HepG2 (cell line): ENCODE measurements around the gene FAT1. TPM values are rescaled to one million over a fixed set of nuclear protein-coding genes. Genes with fewer than 3 reads are reported as not detected.

ENCODE experiments used
- CEBPG ChIP-seq: IDR thresholded peaks from 2 replicates; pipeline ENCODE4 v1.6.1; 2016
- CREB3 ChIP-seq: sonication (generic); formaldehyde crosslinking; IDR thresholded peaks from 2 replicates; pipeline ENCODE4 v1.5.0; 2020; ENCODE audit warnings: missing genetic modification reagents
- FOXP4 ChIP-seq: sonication (generic); formaldehyde crosslinking; IDR thresholded peaks from 2 replicates; pipeline ENCODE4 v1.4.0; 2020; ENCODE audit warnings: missing genetic modification reagents
- GABPA ChIP-seq, 2 experiments: IDR thresholded peaks; 2 replicates each; pipeline ENCODE4 v1.6.1; 2011 to 2016; ENCODE audit warnings: low read depth in 2 of 2, low read length in 1 of 2, missing biosample characterization in 1 of 2, missing genetic modification characterization in 1 of 2
- MTF1 ChIP-seq: sonication (generic); formaldehyde crosslinking; IDR thresholded peaks from 2 replicates; pipeline ENCODE4 v1.5.0; 2020; ENCODE audit warnings: missing genetic modification reagents
- MXI1 ChIP-seq: IDR thresholded peaks from 3 replicates; pipeline ENCODE4 v1.6.1; 2012; ENCODE audit warnings: low read depth, low read length, inconsistent platforms, borderline replicate concordance
- NCOR1 ChIP-seq: fragments of 200-600 bp; sonication (generic); IDR thresholded peaks from 2 replicates; pipeline ENCODE4 v1.7.0; 2017; ENCODE audit warnings: antibody characterized with exemption, low read length, borderline replicate concordance
- RXRA ChIP-seq: sonication (generic); formaldehyde crosslinking; IDR thresholded peaks from 2 replicates; pipeline ENCODE4 v1.5.1; 2020; ENCODE audit warnings: missing genetic modification reagents
- ZBTB14 ChIP-seq: sonication (generic); formaldehyde crosslinking; IDR thresholded peaks from 2 replicates; pipeline ENCODE4 v1.4.0; 2020; ENCODE audit warnings: missing genetic modification reagents
- ZNF546 ChIP-seq: sonication (generic); formaldehyde crosslinking; conservative IDR thresholded peaks from 2 replicates; pipeline ENCODE4 v1.8.1; 2023; ENCODE audit warnings: mild to moderate bottlenecking, missing genetic modification reagents
- ZNF816 ChIP-seq: sonication (generic); formaldehyde crosslinking; IDR thresholded peaks from 2 replicates; pipeline ENCODE4 v1.8.0; 2022; ENCODE audit warnings: missing genetic modification reagents, mild to moderate bottlenecking, borderline replicate concordance
- polyA plus RNA-seq, 8 experiments: library from polyadenylated mRNA; depleted of rRNA in 3 of 8; stranded (reverse) in 7 of 8; unstranded in 1 of 8; fragments of >200 nt; fragmentation: Illumina TruSeq in 4 of 8; extraction: Trizol in 4 of 8; gene quantifications; 2 replicates each; pipeline versions ENCODE4 v1.2.1 to v1.2.3, GENCODE V29; 2011 to 2016; ENCODE audit warnings: low read depth in 4 of 8, missing spikeins in 1 of 8, mixed read lengths in 1 of 8; ENCODE audit not compliant: insufficient read depth in 1 of 8
- total RNA-seq, 5 experiments: library from RNA; depleted of rRNA; stranded (reverse); fragments of >200 nt; fragmentation: Illumina TruSeq; extraction: Trizol; gene quantifications; 2 replicates each; pipeline ENCODE4 v1.2.3, GENCODE V29; 2016; ENCODE audit warnings: low read depth in 1 of 5
- TF ChIP-seq, protein P1 (sequence below): IDR thresholded peaks from 2 replicates; pipeline ENCODE4 v1.6.1; 2016; ENCODE audit warnings: control low read depth
- TF ChIP-seq, protein P2 (sequence below): sonication (generic); formaldehyde crosslinking; IDR thresholded peaks from 2 replicates; pipeline ENCODE4 v1.5.0; 2020; ENCODE audit warnings: mild to moderate bottlenecking, missing genetic modification reagents, borderline replicate concordance

The FAT1 gene
- total and polyA plus RNA-seq, 2 of the 13 experiments (the other 11 are each of a cell fraction or from before 2014, with no cell fraction given): 185 to 216 TPM

GRCh38 chr4:186643501-186644310, 80.0 kb downstream of the FAT1 start (continued):
- TF ChIP-seq GABPA (IDR thresholded peaks at IDR 0.05; ENCODE audit: low read depth, low read length) (no peak), GABPA (CRISPR knock-in tag; IDR thresholded peaks at IDR 0.05; ENCODE audit: low read depth) (peak; percentile 17; the same call in 1 of the 2 replicates), ZNF546 (CRISPR knock-in tag) (no peak), MXI1 (no peak), ZBTB14 (no peak), FOXP4 (CRISPR knock-in tag) (peak; percentile 61; the same call in 1 of the 2 replicates), CEBPG (CRISPR knock-in tag) (peak; percentile 90), CREB3 (no peak), MTF1 (CRISPR knock-in tag) (no peak), NCOR1 (peak; percentile 91; the same call in 1 of the 2 replicates), RXRA (CRISPR knock-in tag) (no peak), ZNF816 (CRISPR knock-in tag) (no peak)
- TF ChIP-seq, protein P1, sequence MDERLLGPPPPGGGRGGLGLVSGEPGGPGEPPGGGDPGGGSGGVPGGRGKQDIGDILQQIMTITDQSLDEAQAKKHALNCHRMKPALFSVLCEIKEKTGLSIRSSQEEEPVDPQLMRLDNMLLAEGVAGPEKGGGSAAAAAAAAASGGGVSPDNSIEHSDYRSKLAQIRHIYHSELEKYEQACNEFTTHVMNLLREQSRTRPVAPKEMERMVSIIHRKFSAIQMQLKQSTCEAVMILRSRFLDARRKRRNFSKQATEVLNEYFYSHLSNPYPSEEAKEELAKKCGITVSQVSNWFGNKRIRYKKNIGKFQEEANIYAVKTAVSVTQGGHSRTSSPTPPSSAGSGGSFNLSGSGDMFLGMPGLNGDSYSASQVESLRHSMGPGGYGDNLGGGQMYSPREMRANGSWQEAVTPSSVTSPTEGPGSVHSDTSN: no peak
- TF ChIP-seq, protein P2, sequence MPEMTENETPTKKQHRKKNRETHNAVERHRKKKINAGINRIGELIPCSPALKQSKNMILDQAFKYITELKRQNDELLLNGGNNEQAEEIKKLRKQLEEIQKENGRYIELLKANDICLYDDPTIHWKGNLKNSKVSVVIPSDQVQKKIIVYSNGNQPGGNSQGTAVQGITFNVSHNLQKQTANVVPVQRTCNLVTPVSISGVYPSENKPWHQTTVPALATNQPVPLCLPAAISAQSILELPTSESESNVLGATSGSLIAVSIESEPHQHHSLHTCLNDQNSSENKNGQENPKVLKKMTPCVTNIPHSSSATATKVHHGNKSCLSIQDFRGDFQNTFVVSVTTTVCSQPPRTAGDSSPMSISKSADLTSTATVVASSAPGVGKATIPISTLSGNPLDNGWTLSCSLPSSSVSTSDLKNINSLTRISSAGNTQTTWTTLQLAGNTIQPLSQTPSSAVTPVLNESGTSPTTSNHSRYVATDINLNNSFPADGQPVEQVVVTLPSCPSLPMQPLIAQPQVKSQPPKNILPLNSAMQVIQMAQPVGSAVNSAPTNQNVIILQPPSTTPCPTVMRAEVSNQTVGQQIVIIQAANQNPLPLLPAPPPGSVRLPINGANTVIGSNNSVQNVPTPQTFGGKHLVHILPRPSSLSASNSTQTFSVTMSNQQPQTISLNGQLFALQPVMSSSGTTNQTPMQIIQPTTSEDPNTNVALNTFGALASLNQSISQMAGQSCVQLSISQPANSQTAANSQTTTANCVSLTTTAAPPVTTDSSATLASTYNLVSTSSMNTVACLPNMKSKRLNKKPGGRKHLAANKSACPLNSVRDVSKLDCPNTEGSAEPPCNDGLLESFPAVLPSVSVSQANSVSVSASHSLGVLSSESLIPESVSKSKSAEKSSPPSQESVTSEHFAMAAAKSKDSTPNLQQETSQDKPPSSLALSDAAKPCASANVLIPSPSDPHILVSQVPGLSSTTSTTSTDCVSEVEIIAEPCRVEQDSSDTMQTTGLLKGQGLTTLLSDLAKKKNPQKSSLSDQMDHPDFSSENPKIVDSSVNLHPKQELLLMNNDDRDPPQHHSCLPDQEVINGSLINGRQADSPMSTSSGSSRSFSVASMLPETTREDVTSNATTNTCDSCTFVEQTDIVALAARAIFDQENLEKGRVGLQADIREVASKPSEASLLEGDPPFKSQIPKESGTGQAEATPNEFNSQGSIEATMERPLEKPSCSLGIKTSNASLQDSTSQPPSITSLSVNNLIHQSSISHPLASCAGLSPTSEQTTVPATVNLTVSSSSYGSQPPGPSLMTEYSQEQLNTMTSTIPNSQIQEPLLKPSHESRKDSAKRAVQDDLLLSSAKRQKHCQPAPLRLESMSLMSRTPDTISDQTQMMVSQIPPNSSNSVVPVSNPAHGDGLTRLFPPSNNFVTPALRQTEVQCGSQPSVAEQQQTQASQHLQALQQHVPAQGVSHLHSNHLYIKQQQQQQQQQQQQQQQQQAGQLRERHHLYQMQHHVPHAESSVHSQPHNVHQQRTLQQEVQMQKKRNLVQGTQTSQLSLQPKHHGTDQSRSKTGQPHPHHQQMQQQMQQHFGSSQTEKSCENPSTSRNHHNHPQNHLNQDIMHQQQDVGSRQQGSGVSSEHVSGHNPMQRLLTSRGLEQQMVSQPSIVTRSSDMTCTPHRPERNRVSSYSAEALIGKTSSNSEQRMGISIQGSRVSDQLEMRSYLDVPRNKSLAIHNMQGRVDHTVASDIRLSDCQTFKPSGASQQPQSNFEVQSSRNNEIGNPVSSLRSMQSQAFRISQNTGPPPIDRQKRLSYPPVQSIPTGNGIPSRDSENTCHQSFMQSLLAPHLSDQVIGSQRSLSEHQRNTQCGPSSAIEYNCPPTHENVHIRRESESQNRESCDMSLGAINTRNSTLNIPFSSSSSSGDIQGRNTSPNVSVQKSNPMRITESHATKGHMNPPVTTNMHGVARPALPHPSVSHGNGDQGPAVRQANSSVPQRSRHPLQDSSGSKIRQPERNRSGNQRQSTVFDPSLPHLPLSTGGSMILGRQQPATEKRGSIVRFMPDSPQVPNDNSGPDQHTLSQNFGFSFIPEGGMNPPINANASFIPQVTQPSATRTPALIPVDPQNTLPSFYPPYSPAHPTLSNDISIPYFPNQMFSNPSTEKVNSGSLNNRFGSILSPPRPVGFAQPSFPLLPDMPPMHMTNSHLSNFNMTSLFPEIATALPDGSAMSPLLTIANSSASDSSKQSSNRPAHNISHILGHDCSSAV: no peak
